ENCODE measurements around the gene USP25. TPM values are rescaled to one million over a fixed set of nuclear protein-coding genes. Genes with fewer than 3 reads are reported as not detected.

USP25 gene
- total RNA-seq, 3 donors from 2014 or later, result 28.3 to 31.1 (median 28.4) TPM

DNA sequence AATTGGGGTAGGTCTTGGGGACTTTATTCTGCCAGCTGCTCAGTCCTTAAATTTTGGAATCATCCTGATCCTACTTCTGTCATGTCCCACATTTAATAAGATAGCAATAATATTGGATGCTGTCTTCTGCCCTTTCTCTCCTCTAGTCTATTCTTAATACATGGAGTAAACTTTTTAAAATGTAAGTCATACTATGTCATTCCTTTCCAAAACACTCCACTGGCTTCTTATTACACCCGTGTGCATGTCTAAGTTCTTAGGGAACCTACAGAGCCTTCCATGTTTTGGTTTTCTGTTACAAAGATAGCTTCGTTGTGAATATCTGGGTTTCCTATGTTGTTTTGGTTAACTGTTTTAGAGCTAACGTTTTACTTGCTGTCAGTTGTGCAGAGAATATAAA, 35.1 kb downstream of the USP25 start:
- peaks cover 39% of the 10 kb centered on the region for H3K36me3 Mint-ChIP-seq (ENCODE audit: insufficient read depth)
- DNase-seq, result no peak

DNA sequence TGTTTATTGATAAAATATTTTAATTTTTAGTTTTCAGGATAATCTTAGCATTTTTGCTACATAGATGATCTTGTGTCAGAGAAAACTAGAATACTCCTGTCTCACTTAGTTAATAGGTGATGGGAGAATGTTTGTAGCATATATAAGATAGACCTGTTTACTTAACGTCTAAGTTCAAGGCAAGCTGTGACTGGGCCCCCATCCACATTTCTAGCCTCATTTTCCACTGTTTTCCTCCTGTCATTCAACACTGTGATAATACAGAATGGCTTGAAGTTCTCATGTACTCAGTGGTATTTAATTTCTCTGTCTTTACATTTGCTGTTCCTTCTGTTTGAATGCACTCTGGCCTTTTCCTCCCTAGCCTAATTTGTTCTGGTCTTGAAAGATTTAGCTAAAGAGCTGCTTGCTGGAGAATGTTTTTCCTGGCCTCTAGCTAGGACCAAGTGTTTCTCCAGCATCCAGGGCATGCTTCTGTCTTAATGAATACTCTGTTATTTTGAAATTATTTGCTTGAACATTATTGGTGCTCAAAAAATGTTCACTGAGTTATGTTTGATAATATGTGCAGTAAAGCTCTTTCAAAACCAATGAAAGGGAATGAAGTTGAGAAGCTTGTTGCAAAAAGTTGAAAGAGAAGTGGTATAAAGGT, 37.3 kb downstream of the USP25 start:
- DNase-seq (no peak), ATAC-seq (no peak)
- H3K9me3 Mint-ChIP-seq, result peaks cover 1% of the 10 kb centered on the region
- no peak overlapping the region for H3K4me3 Mint-ChIP-seq
- H3K27me3 Mint-ChIP-seq (ENCODE audit: low read depth), result no peaks in the 10 kb centered on the region
- peaks cover 49% of the 10 kb centered on the region for H3K4me1 Mint-ChIP-seq (ENCODE audit: low read depth)
- peaks cover 41% of the 10 kb centered on the region for H3K36me3 Mint-ChIP-seq (ENCODE audit: insufficient read depth)

More for the DNA sequence above, 35.1 kb downstream of the USP25 start:
- ATAC-seq, result no peak
- Mint-ChIP-seq H3K27me3 (ENCODE audit: low read depth) (no peaks in the 10 kb centered on the region), H3K4me3 (no peak overlapping the region), H3K4me1 (ENCODE audit: low read depth) (peaks cover 54% of the 10 kb centered on the region), H3K9me3 (peaks cover 5% of the 10 kb centered on the region)

DNA sequence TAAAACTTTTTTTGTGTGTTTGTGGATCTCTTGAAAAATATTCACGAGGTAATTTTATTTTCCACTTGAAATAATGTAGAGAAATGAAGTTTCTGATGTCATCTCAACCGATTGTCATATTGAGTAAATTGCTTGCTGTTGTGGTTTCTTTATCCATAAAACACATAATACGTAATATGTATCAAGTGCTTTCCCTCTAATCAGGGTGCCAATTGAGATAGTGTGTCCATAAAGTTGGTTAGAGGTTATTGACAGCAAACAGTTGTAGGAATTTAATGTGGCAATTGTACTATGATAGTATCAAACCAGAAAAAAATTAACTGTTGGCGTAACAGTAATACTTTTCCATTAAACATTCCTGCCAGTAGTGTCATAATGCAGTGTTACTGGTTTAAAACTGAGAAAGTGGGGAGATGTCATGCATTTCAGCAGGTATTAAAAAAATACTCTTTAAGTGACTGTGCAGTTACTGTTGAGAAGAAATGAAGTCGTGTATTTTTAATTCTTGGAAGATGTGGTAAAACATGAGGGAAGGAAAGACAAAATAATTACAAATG, 38.3 kb downstream of the USP25 start:
- DNase-seq, result no peak
- Mint-ChIP-seq H3K4me3 (no peak overlapping the region), H3K36me3 (ENCODE audit: insufficient read depth) (peaks cover 37% of the 10 kb centered on the region), H3K27me3 (ENCODE audit: low read depth) (no peaks in the 10 kb centered on the region), H3K4me1 (ENCODE audit: low read depth) (peaks cover 40% of the 10 kb centered on the region), H3K9me3 (no peaks in the 10 kb centered on the region)
- no peak for ATAC-seq

DNA sequence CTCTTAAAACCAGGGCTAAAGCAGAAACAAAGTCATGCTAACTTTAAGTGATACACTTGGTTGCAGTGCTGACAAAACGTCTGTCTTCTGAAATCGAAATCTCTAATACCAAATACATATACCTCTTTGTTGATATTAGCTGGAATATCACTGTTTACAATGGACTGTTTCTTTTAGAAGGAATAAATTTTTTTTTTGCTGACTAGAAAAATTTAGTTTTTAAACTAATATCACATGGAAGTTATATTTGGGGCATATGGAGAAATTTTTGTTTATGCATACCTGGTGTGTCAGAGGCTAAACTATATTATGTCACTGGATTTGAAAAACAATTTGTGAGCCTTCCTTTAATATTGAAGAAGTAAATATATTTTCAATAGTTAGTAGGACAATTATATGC, 39.1 kb downstream of the USP25 start:
- Mint-ChIP-seq H3K27me3 (ENCODE audit: low read depth) (no peaks in the 10 kb centered on the region), H3K4me1 (ENCODE audit: low read depth) (peaks cover 39% of the 10 kb centered on the region), H3K36me3 (ENCODE audit: insufficient read depth) (peaks cover 38% of the 10 kb centered on the region), H3K9me3 (no peaks in the 10 kb centered on the region), H3K4me3 (no peak overlapping the region)
- ATAC-seq (no peak), DNase-seq (no peak)

DNA sequence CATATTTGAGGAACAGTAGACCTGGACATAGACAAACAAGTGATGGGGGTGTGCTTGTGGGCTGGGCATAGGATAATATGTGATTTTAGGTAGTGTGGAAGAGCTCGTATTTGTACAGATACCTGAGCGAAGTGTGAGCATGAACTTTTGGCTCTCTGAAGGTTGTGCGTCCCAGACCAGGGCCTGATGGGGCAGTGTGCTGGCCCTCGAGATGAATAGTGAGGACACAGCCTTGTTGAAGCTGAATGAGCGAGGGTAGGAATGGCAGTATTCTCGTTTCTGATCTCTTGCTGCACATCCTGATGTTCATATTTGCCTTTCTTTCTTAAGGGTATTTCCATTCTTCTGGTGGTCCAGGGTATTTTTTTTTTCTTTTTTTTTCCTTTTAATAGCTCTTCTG, 41.5 kb downstream of the USP25 start:
- Mint-ChIP-seq H3K4me1 (ENCODE audit: low read depth) (peaks cover 39% of the 10 kb centered on the region), H3K27me3 (ENCODE audit: low read depth) (no peaks in the 10 kb centered on the region)

DNA sequence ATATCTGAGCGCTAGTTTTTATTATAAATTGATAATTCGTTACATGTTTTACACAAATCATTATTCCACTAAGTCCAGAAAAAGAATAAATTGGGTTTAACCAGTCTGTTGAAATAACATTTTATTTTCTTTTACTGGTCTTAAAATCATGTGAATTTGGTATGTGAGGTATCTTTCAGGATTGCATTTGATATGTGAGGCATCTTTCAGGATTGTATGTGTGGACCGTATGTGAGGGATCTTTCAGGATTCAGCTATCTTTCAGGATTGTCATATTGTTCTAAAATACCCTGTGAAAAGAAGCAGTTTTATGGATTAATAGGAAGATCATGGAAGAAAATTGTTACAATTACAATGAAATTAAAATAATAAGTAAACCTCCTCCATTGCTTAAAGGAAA, 42.9 kb downstream of the USP25 start:
- H3K36me3 Mint-ChIP-seq (ENCODE audit: insufficient read depth), result peaks cover 34% of the 10 kb centered on the region
- ATAC-seq (no peak), DNase-seq (no peak)
- H3K27me3 Mint-ChIP-seq (ENCODE audit: low read depth), result no peaks in the 10 kb centered on the region
- H3K9me3 Mint-ChIP-seq, result no peaks in the 10 kb centered on the region
- H3K4me3 Mint-ChIP-seq, result no peak overlapping the region
- peaks cover 44% of the 10 kb centered on the region for H3K4me1 Mint-ChIP-seq (ENCODE audit: low read depth)

More for the DNA sequence above, 41.5 kb downstream of the USP25 start:
- H3K36me3 Mint-ChIP-seq (ENCODE audit: insufficient read depth), result peaks cover 43% of the 10 kb centered on the region
- ATAC-seq (no peak), DNase-seq (no peak)
- no peak overlapping the region for H3K4me3 Mint-ChIP-seq
- no peaks in the 10 kb centered on the region for H3K9me3 Mint-ChIP-seq

DNA sequence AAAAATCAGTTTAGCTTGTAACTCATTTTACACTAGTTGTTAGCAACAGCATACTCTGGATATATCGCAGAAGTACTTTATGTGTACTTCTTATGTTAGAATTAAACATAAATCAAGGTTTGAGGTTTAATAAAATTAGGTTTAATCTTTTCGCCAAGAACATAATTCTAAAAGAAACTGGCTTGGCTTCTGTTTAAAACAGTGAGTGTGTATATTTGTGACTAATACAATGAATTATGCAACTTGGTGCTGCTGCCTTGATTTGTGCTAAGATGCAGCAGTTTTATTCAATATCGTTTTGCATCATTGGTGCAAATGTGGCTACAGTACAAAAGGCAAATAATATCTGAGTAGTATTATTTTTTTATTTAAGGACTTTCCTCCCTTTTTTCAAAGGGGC, 44.8 kb downstream of the USP25 start:
- no peak for ATAC-seq
- Mint-ChIP-seq H3K4me3 (no peak overlapping the region), H3K4me1 (ENCODE audit: low read depth) (peaks cover 37% of the 10 kb centered on the region), H3K36me3 (ENCODE audit: insufficient read depth) (peaks cover 26% of the 10 kb centered on the region), H3K27me3 (ENCODE audit: low read depth) (no peaks in the 10 kb centered on the region), H3K9me3 (no peaks in the 10 kb centered on the region)
- DNase-seq, result no peak

DNA sequence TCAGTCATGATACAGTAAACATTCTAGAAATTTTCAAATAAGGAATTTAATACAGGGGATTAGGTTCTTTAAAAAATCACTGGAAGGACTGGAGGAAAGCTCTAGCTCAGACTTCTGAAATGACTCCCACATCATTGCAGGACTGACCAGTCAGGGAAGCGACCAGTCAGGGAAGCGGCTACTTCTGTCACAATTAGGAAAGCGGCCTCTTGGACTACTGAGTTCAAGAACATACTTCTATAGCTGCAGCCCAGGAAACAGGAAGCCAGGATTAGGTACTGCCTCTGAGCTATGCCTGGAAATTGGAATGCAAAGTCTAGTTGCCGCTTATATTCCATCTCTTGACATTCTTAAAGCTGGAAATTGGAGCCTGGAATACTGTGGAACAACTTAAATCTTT, 45.5 kb downstream of the USP25 start:
- H3K36me3 Mint-ChIP-seq (ENCODE audit: insufficient read depth), result peaks cover 25% of the 10 kb centered on the region
- DNase-seq (no peak), ATAC-seq (no peak)
- no peak overlapping the region for H3K4me3 Mint-ChIP-seq
- H3K27me3 Mint-ChIP-seq (ENCODE audit: low read depth), result no peaks in the 10 kb centered on the region
- H3K4me1 Mint-ChIP-seq (ENCODE audit: low read depth), result peaks cover 33% of the 10 kb centered on the region
- no peaks in the 10 kb centered on the region for H3K9me3 Mint-ChIP-seq

DNA sequence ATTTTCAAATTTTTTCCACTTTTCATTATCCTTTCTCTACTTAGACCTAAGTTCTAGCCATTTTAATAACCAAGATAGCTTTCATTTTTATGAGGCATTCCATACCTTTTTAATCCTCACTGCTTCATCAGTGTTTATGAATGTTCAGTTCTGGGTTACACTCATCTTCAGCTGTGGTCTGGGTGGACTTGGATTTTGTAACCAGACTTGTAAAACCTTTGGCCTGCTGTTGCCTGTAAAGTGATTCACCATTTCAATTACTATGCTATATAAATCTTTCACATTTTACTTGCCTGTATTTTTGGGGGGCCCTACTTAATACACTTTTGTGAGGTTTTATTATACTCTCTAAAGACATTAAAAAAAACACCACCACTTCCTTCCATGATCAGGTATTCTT, 46.2 kb downstream of the USP25 start:
- H3K4me1 Mint-ChIP-seq (ENCODE audit: low read depth), result peaks cover 33% of the 10 kb centered on the region
- ATAC-seq (no peak), DNase-seq (no peak)
- no peaks in the 10 kb centered on the region for H3K9me3 Mint-ChIP-seq
- no peak overlapping the region for H3K4me3 Mint-ChIP-seq
- no peaks in the 10 kb centered on the region for H3K27me3 Mint-ChIP-seq (ENCODE audit: low read depth)
- peaks cover 28% of the 10 kb centered on the region for H3K36me3 Mint-ChIP-seq (ENCODE audit: insufficient read depth)

DNA sequence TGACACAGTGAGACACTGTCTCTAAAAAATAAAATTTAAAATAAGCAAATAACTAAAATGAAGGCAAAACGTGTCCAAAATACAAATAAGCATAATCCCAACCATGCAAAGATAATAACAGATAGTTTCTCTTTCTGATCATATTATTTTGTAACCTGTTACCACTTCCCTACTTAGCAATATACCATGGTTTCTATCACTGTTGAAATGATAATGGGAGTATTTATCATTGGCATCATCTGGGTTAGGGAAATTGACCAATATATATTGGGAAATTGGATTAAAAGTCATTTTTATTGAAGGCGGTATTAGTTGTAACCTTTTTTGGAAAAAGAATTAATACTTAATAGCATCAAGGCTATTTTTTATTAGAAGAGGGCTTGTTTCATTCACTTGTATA, 47.0 kb downstream of the USP25 start:
- Mint-ChIP-seq H3K27me3 (ENCODE audit: low read depth) (no peaks in the 10 kb centered on the region), H3K4me1 (ENCODE audit: low read depth) (peaks cover 28% of the 10 kb centered on the region), H3K36me3 (ENCODE audit: insufficient read depth) (peaks cover 34% of the 10 kb centered on the region), H3K4me3 (no peak overlapping the region), H3K9me3 (no peaks in the 10 kb centered on the region)
- no peak for ATAC-seq
- DNase-seq, result no peak

DNA sequence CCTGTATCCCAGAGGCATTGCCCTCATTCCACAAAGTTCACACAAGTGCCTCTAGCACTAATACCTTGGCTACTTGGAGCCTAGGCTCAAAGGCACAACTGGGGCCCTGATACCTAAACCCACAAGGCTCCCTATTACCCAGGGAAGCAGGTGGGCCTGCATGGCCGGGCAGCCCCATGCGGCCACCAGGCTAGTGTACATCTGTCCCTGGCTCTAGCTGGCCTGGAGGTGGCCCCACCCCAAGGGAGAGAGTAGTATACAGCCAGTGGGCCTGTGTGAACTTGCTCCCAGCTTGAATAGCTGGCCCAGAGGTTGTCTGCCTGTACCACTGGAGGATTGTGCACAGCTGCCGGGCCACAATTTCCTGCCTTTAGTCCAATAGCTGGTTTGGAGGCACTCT, 52.2 kb downstream of the USP25 start:
- peaks cover 36% of the 10 kb centered on the region for H3K36me3 Mint-ChIP-seq (ENCODE audit: insufficient read depth)
- peaks cover 8% of the 10 kb centered on the region for H3K9me3 Mint-ChIP-seq
- H3K27me3 Mint-ChIP-seq (ENCODE audit: low read depth), result no peaks in the 10 kb centered on the region
- no peak overlapping the region for H3K4me3 Mint-ChIP-seq
- DNase-seq, result no peak
- no peak for ATAC-seq
- peaks cover 31% of the 10 kb centered on the region for H3K4me1 Mint-ChIP-seq (ENCODE audit: low read depth)

DNA sequence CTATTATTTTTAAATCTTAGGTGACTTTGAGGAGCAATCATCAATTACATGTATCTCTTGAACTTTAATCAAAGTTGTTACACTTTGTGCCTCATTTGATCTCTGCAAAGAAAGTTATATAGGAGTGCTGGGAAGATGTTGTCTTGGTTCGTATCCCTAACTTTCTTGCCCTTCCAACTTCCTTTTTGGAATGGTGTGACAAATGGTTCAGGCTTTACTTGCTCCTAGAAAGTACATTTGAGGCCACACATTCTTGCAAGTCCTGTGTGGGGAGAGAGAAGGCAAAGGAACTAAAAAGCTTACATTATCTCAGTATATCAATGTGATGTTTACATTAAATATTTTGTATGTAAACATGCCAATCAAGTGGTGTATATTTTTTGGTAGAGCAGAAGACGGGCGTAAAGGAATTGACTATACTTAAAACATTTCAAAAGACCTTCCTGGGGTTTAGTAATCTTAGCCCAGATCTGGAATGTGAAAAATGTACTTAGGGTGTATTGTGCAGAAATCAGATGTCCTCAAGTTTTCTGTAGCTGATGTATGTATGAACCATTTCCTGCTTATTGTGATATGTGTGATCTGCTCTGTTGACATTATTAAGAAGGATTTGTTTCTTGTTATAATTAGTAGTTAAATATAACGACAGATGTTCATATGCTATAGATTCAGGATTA, 59.2 kb downstream of the USP25 start:
- H3K9me3 Mint-ChIP-seq, result peaks cover 5% of the 10 kb centered on the region
- DNase-seq (no peak), ATAC-seq (no peak)
- H3K4me1 Mint-ChIP-seq (ENCODE audit: low read depth), result peaks cover 29% of the 10 kb centered on the region
- no peaks in the 10 kb centered on the region for H3K27me3 Mint-ChIP-seq (ENCODE audit: low read depth)
- H3K4me3 Mint-ChIP-seq, result no peak overlapping the region
- peaks cover 25% of the 10 kb centered on the region for H3K36me3 Mint-ChIP-seq (ENCODE audit: insufficient read depth)

DNA sequence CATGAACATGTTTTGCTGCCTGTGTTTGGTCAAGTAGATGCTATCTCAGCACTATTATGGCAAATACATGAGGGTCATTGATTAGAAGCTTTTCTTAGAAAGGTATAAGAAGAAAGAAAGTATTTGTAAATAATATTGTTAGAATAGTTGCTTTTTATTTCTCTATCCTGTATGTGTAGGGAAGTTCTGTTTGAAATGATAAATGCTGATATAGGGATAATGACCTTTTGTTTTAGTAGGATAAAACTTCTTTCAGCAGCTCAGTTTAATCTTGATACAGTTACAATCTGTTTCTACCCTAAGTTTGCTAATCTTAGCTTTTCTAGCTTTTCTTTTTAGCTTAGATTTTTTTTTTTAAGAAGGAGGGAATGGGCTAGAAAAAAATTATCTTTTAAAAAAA, 63.3 kb downstream of the USP25 start:
- peaks cover 28% of the 10 kb centered on the region for H3K36me3 Mint-ChIP-seq (ENCODE audit: insufficient read depth)
- H3K9me3 Mint-ChIP-seq, result no peaks in the 10 kb centered on the region
- no peak for DNase-seq
- H3K4me1 Mint-ChIP-seq (ENCODE audit: low read depth), result peaks cover 51% of the 10 kb centered on the region
- no peak overlapping the region for H3K4me3 Mint-ChIP-seq
- no peaks in the 10 kb centered on the region for H3K27me3 Mint-ChIP-seq (ENCODE audit: low read depth)
- ATAC-seq, result no peak

DNA sequence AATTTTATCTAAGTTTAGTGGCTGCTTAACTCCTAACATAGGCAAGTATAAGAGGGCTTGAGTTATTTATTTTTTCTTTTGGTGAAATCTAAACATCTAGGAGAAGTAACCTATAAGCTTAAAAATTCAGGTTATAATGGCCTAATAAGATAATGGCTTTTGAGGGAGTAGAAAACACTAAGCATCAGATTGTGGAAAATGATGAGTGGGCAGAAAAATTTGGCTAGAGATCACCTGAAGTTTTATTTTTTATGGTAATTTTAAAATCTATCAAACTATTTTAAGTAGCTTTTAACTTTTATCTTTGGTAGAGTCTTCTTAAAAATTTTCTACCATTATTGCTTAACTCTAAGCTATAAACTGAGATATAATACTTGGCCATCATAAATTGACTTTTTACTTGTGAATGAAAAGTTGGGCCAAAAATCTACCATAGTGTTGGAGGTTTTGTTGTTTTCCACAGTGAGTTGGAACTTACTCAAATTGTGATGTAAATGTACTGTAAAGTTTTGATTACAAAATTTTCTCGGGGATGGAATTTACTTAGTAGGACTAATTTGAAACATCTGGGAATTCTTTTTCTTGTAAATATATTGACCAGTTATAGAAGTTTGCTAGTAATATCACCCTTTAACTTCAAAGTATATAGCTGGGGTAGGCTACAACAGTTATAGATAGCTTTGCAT, 63.9 kb downstream of the USP25 start:
- ATAC-seq, result no peak
- no peak for DNase-seq
- Mint-ChIP-seq H3K36me3 (ENCODE audit: insufficient read depth) (peaks cover 27% of the 10 kb centered on the region), H3K4me3 (no peak overlapping the region), H3K9me3 (no peaks in the 10 kb centered on the region), H3K4me1 (ENCODE audit: low read depth) (peaks cover 53% of the 10 kb centered on the region), H3K27me3 (ENCODE audit: low read depth) (no peaks in the 10 kb centered on the region)
